Body of pancreas (tissue), 4 donors: ENCODE data around the gene P4HA3.

Experiments used
- POLR2A ChIP-seq, 3 donors: fragments of 450-650 bp; IDR thresholded peaks; one replicate each; pipeline ENCODE4 v1.6.1; 2016; ENCODE audit warnings: antibody characterized with exemption in 3 of 3, mild to moderate bottlenecking in 2 of 3
- TF ChIP-seq, protein P1 (sequence below), 7 experiments: fragments of 450-650 bp in 4 of 7; fragments of 200-600 bp in 3 of 7; sonication (generic) in 3 of 7; IDR thresholded peaks; one replicate each; pipeline ENCODE4 v1.5.1; 2016 to 2019; ENCODE audit warnings: antibody characterized with exemption in 7 of 7

DNA sequence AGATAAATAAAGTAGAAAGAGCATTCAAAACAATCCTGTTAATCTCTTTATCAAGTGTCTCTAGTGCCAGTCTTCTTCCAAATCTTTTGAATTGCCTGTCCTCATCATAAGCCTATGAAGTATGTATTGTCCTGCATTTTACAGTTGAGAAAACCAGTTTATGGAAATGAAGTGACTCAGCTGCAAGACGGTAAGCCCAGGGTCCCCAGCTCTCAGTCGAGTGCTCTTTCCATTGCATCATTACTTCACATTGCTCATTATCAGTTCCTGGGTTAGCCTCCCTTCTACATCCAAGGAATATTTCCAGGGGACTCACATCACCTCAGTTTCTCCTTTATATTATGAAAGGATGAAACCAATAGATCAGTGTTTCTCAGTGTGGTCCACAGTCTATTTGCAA lies 9.1 kb upstream of the P4HA3 start:
- no peak for TF ChIP-seq POLR2A (IDR thresholded peaks at IDR 0.05)
- TF ChIP-seq, protein P1, sequence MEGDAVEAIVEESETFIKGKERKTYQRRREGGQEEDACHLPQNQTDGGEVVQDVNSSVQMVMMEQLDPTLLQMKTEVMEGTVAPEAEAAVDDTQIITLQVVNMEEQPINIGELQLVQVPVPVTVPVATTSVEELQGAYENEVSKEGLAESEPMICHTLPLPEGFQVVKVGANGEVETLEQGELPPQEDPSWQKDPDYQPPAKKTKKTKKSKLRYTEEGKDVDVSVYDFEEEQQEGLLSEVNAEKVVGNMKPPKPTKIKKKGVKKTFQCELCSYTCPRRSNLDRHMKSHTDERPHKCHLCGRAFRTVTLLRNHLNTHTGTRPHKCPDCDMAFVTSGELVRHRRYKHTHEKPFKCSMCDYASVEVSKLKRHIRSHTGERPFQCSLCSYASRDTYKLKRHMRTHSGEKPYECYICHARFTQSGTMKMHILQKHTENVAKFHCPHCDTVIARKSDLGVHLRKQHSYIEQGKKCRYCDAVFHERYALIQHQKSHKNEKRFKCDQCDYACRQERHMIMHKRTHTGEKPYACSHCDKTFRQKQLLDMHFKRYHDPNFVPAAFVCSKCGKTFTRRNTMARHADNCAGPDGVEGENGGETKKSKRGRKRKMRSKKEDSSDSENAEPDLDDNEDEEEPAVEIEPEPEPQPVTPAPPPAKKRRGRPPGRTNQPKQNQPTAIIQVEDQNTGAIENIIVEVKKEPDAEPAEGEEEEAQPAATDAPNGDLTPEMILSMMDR (IDR thresholded peaks at IDR 0.05): no peak
